Skin epidermis (tissue), 12 donors: ENCODE measurements around the gene ARL4D.

Experiments used
- H3K27ac ChIP-seq, 21 experiments: fragments of 200-600 bp; sonication (generic) in 11 of 21; one replicate each; pipeline ENCODE4 v1.5.0; 2020; ENCODE audit warnings: mild to moderate bottlenecking in 3 of 21, inconsistent platforms in 2 of 21, moderate library complexity in 2 of 21
- H3K4me3 ChIP-seq, 7 experiments: fragments of 200-600 bp; sonication (generic) in 2 of 7; one replicate each; pipeline ENCODE4 v1.5.0; 2020; ENCODE audit warnings: inconsistent platforms in 2 of 7, mild to moderate bottlenecking in 2 of 7, moderate library complexity in 1 of 7

ARL4D gene

GRCh38 chr17:43446773-43447172, 48.0 kb downstream of the ARL4D start:
- no peak overlapping the region for H3K27ac ChIP-seq
- H3K4me3 ChIP-seq, result no peak overlapping the region

GRCh38 chr17:43448720-43449469, 50.1 kb downstream of the ARL4D start:
- no peak overlapping the region for H3K4me3 ChIP-seq
- H3K27ac ChIP-seq, result peak overlapping the region in 1 of 21 experiments; percentile 31

- peak overlapping the region in 3 of 21 experiments; percentile 12 to 42 (median 31) for H3K27ac ChIP-seq
- H3K4me3 ChIP-seq, result no peak overlapping the region
Measured at GRCh38 chr17:43449470-43450248, 50.9 kb downstream of the ARL4D start.
